ENCODE measurements around the gene GRM7. TPM values are rescaled to one million over a fixed set of nuclear protein-coding genes. Genes with fewer than 3 reads are reported as not detected.

The GRM7 gene
- total and polyA plus RNA-seq, 2 of the 4 experiments (the other 2 are of a cell fraction): not detected

DNA sequence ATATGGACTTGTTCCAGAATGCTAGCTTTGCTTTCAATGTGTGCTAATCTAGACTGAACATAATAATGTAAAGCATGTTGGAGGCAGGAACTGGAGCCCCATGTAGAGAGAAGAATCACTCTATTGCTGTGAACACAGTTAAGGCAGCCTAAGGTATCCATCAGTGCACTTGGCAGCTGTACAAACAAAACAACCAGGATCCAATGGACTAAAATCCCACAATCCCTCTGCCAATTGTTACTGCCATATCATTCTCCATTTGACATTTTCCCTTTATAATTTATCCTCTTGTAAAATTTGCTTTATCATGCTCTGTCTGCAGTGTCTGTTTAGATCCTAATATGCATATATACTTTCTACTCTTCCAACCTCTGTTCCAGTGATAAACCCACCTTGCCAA, 883.9 kb downstream of the GRM7 start:
- H3K9me3 ChIP-seq (ENCODE audit: control insufficient read depth, insufficient read depth, low read length): peaks cover 5% of the 10 kb centered on the region; the same call in 1 of the 2 replicates
- H3K23ac ChIP-seq (ENCODE audit: low read depth, low read length): no peak overlapping the region
- no peak overlapping the region for H3K4me2 ChIP-seq (ENCODE audit: low read depth, low read length)
- no peaks in the 10 kb centered on the region for H3K36me3 ChIP-seq (ENCODE audit: control insufficient read depth, insufficient read depth, low read length)
- no peak overlapping the region for H4K5ac ChIP-seq (ENCODE audit: low read depth, low read length)
- H2AK9ac ChIP-seq (replicated peaks; ENCODE audit: low read depth, low read length, poor library complexity): no peak overlapping the region
- no peaks in the 10 kb centered on the region for H3K79me1 ChIP-seq (ENCODE audit: low read depth in 1 of 2, low read length in 2 of 2)
- no peaks in the 10 kb centered on the region for H4K20me1 ChIP-seq (ENCODE audit: insufficient read depth, low read length)
- no peak overlapping the region for H2BK15ac ChIP-seq (ENCODE audit: low read depth, low read length)
- no peak overlapping the region for H3K27ac ChIP-seq (ENCODE audit: insufficient read depth, low read length)
- CTCF ChIA-PET: no interaction called here
- no peaks in the 10 kb centered on the region for H3K27me3 ChIP-seq (ENCODE audit: control insufficient read depth, insufficient read depth, low read length)
- no peak overlapping the region for H2AK5ac ChIP-seq (ENCODE audit: low read depth, low read length)
- no peak overlapping the region for H4K8ac ChIP-seq (ENCODE audit: low read depth in 2 of 2, low read length in 2 of 2)
- TF ChIP-seq RCOR1 (IDR thresholded peaks at IDR 0.05; ENCODE audit: insufficient replicate concordance, low read length): no peak
- POLR2A ChIA-PET (ENCODE audit: unreplicated experiment): no interaction called here
- H3K56ac ChIP-seq (ENCODE audit: extremely low read depth, insufficient read depth, low read length): no peak overlapping the region
- H3K18ac ChIP-seq (ENCODE audit: low read depth, low read length): no peak overlapping the region
- H2BK20ac ChIP-seq (ENCODE audit: low read depth, low read length): no peak overlapping the region
- in situ Hi-C loops (cut with MboI; ENCODE audit: low sequenced_read_pairs): no loop called here
- no peak overlapping the region for H2BK120ac ChIP-seq (ENCODE audit: low read depth, low read length)
- dilution Hi-C loops (cut with HindIII; ENCODE audit: low sequenced_read_pairs, unreplicated experiment): no loop called here
- intact Hi-C loops (cut with micrococcal nuclease): no loop called here
- H3K9me1 ChIP-seq (ENCODE audit: insufficient read depth, low read length): no peaks in the 10 kb centered on the region
- H4K91ac ChIP-seq (ENCODE audit: insufficient read depth, low read depth, low read length): no peak overlapping the region
- H3K14ac ChIP-seq (replicated peaks; ENCODE audit: low read depth, low read length): no peak overlapping the region
- H3K4ac ChIP-seq (ENCODE audit: low read depth, low read length): no peak overlapping the region
- no peak overlapping the region for H2AFZ ChIP-seq (replicated peaks; ENCODE audit: low read length, poor library complexity)
- ATAC-seq (ENCODE audit: low read depth) (no peak), DNase-seq (no peak)
- H3K4me3 ChIP-seq (ENCODE audit: insufficient read depth, low read depth, low read length): no peak overlapping the region
- no peak overlapping the region for H2BK5ac ChIP-seq (ENCODE audit: low read depth, low read length, poor library complexity, severe bottlenecking)
- no peak overlapping the region for H3K9ac ChIP-seq (ENCODE audit: low read depth, low read length)
- no peaks in the 10 kb centered on the region for H3K4me1 ChIP-seq (ENCODE audit: control insufficient read depth, insufficient read depth, low read length)
- no TSS peak for BruUV-seq (replicated peaks)

Data from IMR-90 (cell line).